Iris pigment epithelial cell (primary cell): ENCODE data around the gene EID1.
"Not testable (repeated sequence)": the region's sequence is repeated elsewhere in the genome, so short reads cannot be mapped to it uniquely, and the experiment has no call there.

ENCODE experiments used
- DNase-seq: peaks from one replicate; pipeline ENCODE4 v3.0.0-alpha.2; 2011; ENCODE audit warnings: low read depth

EID1 gene

GRCh38 chr15:48869966-48870365, 8.0 kb upstream of the EID1 start:
- no peak for DNase-seq

DNA sequence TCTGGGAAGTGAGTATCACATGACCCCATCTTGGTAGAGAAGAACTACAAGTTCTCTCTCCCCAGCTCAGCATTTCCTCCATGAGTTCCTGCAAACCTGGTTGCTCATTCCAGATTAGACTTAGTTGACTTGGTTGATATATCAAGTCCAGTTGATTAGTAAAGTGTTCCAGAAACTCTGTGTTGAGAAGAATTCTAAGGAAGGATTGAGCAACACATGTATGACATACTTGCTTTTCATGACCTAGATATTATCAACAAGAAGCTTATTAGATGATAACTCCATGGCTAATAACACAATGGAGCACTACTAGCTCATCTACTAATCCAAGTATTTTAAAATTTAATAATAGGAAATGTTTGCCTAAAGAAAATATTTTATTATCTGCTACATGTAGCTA, 6.4 kb upstream of the EID1 start:
- DNase-seq = peak; percentile 84

GRCh38 chr15:48872632-48873031, 5.3 kb upstream of the EID1 start:
- DNase-seq = no peak

DNA sequence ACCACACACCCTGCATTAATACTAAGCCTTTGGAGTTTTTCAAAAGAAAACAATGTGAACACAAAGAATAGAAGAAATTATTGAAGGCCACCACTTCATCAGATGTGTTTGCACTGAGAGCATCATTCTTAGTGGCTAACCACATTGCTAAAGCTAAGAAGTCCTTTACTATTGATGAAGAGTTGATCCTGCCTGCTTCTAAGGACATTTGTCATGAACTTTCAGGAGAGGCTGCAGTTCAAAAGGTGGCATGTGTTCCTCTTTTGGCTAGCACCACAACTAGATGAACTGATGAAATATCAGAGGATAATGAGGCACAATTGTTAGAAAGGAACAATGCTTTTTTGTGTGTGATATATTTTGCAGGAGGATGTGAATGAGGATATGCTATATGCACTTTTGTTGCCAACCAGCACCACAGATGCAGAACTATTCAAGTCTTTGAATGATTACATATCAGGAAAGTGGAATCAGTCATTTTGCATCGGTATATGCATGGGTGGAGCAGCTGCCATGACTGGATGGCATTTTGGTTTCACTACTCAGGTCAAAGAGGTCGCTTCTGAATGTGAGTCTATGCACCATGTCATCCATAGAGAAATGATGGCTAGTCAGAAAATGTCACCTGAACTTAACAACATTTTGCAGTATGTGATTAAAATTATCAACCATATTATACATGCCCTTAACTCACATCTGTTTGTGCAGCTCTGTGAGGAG, 2.5 kb upstream of the EID1 start:
- no peak for DNase-seq

DNA sequence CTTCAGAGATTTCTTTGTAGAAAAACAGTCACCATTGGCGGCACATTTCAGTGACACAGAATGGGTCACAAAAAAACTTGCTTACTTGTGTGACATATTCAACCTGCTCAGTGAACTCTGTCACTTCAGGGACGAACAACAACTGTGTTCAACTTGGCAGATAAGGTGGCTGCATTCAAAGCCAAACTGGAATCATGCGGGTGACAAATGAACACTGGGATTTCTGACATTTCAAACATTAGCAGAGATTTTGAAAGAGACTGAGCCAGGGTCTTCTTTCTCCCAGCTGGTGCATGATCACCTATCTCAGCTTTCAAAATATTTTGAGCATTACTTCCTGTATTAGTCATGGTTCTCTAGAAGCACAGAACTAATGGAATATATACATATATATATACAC, 1.9 kb upstream of the EID1 start:
- DNase-seq = no peak

DNA sequence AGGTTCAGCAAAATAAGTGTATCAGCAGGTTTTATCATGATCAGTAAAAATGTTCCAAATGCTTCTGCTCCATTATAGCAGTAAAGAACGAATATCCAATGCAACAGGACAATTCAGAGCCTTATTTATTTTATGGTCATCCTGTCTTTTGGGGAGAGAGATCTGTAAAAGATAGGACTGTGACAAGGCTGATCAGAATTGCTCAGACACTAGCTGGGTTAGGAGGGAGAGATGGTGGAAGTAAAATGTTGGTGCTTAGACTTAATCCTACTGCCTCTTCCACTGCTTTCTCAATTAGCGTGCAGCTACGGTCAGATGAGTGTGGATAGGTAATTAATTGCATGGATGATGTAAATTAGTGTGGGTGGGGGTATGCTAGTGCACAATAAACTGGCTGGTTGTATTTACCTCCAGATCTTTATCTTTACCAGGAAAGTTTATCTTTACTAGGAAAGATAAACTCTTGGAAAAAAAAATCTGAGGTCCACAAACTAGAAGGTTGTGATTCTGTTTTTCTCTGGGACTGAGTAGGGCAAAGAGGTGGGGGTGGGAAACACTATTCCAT, 2.2 kb downstream of the EID1 start:
- no peak for DNase-seq

- no peak for DNase-seq
Measured at GRCh38 chr15:48883699-48884098, 5.8 kb downstream of the EID1 start.

DNA sequence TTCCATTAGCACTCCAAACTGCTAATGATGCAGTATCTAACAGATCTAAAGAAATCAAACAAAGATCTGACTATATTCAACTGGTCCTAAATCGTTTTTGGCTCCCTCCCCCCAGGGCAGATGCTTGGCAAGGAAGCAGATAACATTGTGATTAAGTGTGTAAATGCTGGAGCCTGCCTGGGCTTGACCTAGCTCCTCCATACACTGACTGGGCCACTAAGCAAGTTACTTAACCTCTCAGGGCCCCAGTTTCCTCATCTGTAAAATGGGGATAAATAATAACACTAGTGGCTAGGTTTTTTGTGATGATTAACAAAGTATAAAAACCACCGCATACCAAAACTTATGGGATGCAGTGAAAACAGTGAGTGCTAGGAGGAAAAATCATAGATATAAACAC, 9.2 kb downstream of the EID1 start:
- no peak for DNase-seq

- DNase-seq = no peak
Measured at GRCh38 chr15:48888191-48888590, 10.3 kb downstream of the EID1 start.

GRCh38 chr15:48888836-48889235, 10.9 kb downstream of the EID1 start:
- DNase-seq = no peak

GRCh38 chr15:48889925-48890324, 12.0 kb downstream of the EID1 start:
- DNase-seq = no peak

GRCh38 chr15:48890375-48890972, 12.5 kb downstream of the EID1 start:
- DNase-seq = no peak

DNA sequence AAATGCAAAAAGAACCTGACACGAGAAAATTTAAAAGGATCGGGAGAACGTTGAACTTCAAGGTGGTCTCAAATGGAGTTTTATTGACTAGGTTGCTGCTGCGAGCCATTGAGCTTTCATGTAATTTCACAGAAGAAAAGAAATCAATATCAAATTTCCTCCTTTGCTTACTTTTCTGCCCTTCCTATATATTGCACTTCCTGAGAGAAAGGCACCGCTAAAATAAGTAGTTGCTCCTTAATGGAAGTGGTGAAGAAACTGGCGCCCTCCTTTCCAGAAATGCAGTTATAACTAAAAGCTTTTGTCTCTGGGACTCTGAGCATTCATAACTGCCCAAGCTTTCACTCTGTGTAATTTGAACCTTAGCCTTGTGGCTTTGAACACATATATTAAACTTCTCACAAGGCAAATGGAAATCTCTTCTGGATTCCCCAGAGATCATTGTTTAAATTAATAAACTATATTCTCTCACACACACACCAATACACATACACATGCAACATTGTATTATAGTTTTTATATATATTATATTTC, 13.4 kb downstream of the EID1 start:
- DNase-seq = peak; percentile 36

GRCh38 chr15:48893311-48893710, 15.4 kb downstream of the EID1 start:
- DNase-seq = no peak

GRCh38 chr15:48896869-48897814, 19.2 kb downstream of the EID1 start:
- DNase-seq = peak; percentile 83

DNA sequence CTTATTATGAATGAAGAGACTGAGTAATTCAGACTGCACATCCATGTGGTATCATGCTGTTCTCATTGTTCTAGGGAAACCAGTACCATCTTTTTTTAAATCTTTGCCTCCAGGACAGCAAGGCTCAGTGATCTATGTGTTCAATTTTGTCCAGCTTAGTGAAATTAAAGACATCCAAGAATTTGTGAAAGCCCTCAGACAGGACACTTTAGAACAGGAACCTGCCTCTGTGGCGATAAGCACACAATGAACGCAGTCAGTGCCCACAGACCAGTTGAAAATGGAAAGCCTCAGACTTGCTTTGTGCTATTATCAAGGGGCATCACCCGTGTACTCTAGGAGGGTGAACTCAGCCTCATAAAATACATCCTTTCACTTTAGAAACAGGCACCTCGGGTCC, 20.1 kb downstream of the EID1 start:
- DNase-seq = no peak

- DNase-seq = no peak
Measured at GRCh38 chr15:48898446-48898845, 20.5 kb downstream of the EID1 start.

DNA sequence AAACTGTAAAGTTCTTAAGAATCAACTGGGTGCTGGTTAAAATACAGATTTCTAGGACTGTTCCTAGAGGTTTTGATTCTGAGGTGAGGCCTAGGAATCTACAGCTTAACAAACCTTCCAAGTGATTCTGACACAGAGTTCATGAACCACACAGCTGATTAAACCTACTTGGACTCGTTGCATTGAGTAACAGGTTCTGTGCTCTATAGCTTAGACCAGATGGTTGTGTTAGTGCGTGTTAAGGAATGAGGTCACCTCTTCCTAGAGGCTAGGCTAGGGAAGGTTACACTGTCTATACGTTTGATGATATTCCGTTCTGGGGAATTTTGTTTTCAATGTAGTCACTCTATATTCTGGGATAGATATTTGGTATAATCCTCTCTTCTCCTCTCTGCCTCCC, 21.9 kb downstream of the EID1 start:
- DNase-seq = peak; percentile 15

DNA sequence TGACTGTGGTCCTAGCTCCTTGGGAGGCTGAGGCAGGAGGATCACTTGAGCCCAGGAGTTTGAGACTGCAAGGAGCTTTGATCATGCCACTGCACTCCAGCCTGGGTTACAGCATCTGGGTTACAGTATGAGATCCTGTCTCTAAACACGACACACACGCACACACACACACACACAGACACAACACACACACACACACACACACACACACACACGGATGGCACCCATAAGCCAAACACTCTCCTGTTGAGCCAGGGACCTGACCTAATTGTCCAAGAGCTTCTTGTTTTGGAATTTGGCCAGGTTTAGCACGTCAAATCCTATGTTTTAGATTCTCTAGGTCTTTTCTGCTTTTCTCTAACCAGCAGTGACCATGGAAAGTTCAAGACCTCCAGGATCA, 26.8 kb downstream of the EID1 start:
- DNase-seq = no peak

DNA sequence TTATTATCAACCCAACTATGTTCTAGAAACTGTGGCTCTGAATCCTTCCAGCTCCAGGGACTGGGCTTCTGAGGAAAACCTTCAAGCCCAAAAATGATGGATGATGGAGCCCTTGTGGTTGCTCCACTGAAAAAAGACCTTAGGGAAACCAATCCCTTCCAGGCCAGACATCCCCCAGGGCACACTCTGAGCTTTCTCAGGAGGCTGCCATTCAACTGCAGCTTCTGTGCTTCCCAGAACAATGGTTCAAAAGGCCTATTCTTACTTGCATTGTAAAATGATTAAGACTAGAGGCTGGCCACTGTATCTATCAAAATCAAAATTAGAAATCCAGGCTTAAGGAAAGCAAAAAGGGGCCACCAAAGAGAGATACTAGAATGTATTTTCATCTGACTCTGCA, 27.3 kb downstream of the EID1 start:
- DNase-seq = no peak

DNA sequence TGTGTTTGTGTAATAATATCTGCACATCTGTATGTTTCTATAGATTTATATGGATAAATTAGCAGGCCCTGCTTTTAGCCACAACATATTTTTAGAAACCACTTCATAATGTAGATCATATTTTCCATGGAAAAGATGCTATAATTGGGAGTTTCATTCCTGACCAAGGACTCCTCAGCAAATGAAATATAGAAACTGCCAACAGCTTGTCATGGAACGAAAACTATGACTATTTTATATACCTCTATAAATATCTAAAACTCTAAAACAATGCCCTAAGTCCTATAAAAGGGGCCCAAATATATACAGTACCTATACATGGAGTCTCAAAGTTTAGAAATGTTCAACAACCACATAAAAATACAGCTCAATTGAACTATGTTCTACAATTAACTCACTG, 27.9 kb downstream of the EID1 start:
- no peak for DNase-seq

DNA sequence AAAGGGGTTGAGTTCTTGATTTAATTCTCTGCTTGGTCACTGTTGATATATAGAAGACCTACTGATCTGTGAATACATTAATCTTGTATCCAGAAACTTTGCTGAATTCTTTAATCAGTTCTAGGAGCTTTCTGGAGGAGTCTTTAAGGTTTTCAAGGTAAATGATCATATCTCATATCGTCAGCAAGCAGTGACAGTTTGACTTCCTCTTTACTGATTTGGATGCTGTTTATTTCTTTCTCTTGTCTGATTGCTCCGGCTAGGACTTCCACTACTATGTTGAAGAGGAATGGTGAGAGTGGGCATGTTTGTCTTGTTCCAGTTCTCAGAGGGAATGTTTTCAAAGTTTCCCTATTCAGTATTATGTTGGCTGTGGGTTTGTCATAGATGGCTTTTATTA, 31.4 kb downstream of the EID1 start:
- not testable (repeated sequence) for DNase-seq
